CD4-positive, alpha-beta T cell treated with Interleukin-6 for 4 hours (primary cell): Measurements from ENCODE around the gene FAM184B.
"Not testable (repeated sequence)": the region's sequence is repeated elsewhere in the genome, so short reads cannot be mapped to it uniquely, and the experiment has no call there.

Source experiments
- DNase-seq: peaks from one replicate; pipeline ENCODE4 v3.0.0-alpha.2; 2020; ENCODE audit warnings: mixed read lengths

FAM184B gene

DNA sequence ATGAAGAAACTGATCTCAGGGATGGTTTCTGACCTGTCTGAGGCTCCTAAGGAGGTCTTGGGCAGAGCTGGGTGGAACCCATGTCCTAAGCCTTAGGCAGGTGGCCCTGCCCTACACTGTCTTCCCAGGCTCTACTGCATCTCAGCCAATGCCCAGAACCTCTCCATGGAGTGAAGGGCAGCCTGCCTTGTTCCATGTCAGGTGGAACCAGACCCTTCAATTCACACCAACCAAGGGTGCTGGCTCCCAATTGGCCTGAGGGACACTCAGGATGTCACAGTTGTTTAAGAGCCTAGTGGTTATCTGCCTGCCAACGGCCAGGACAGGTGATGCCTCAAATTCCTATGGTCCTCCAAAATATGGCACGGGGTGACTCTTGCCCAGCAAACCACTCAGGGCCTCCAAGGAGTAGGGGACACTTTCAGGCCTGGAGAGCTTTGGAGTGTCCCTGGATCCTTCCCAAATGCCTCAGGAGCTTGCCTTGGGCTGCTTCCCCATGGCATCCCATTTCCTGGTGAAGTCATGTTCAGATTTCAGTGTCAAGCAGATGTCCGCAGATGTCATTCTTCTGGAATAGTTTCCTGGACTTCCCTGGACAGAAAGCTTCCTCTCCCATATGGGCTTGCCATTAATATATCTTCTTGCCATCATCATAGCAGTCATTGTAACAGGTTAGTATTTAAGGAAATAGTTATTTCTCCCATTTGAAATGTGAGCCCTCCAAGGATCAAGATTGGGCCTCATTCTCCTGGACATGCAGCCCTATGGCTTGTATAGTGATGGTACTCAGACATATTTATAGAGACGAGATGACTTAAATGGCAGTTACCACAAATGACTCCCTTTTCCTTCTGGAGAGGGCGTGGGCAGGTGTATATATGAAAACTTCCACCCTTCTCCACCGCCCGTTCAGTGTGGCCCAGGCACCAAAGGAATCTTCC lies 99.9 kb downstream of the FAM184B start:
- DNase-seq: no peak

DNA sequence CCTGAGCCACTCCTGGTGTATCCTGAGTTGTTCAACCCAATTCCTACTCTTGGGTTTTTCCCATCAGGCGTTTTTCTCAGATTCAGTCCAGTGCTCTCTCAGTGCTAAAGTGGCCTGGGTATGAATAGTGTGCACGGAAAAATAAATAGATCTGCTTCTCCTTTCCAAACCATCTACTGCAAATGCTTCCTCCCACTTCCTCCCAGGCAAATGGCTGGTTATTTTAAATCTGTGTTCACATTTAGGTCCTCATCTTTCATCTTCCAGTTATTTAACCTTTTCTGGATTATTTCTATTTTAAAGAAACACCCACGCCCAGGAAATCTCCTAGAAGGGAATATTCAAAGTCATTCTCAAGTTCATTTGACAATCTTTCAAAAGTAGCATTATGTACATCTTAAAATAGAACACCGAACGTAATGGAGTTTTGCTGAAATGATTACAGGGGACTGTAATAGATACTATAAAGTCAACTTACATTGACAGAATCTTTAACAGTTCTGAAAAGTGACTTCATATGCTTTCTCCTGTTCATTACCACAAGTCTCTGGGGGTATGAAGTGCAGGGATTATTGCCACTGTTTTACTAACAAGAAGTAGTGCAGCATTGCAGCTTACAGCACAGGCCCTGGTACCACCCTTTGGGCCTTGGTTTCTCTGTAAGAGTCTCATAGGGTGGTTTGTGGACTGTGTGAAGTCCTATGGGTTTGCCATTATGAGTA lies 100.7 kb downstream of the FAM184B start:
- no peak for DNase-seq

DNA sequence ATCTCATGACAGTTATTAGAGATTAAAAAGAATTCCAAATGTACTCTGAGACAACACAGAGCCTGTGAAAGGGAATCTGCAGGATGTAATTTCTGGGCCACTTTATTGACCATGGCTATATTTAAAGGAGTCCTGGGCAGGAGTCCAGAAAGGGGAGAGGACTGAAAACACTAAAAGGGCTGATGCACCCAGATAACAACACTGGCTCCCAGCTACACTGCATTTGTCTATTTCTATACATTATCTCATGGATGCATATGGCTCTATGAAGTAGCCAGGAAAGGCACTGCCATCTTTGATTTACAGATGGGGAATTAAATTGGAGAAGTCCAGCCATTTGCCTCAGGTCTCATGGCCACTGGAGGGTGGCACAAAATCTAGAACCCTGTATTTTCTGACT lies 111.0 kb downstream of the FAM184B start:
- DNase-seq: no peak

DNA sequence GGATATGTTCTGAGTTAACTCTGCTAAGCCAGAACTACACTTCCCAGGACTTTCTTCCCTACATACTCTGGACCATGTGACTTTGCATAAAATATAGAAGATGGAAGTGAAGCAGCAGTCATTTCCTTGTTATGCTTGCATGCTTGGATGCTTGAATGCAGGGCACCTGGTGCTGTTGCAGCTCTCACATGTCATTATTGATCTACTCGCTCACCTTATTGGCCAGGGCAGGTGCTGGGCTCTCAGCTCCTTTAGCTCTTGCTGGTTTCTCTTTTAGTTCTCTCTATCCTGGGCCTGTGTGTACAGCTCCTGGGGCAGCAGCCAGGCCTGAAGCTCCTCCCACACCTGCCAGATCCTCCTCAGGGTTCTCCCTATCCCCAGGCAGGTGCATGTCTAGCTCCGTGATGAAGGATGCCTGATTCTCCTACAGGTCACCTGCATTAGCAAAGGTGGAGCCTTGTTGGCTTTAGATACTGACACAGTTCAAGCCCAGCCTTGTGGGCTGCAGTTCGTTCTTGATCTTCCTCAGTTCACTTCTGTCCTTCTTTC lies 113.7 kb downstream of the FAM184B start:
- DNase-seq: no peak

DNA sequence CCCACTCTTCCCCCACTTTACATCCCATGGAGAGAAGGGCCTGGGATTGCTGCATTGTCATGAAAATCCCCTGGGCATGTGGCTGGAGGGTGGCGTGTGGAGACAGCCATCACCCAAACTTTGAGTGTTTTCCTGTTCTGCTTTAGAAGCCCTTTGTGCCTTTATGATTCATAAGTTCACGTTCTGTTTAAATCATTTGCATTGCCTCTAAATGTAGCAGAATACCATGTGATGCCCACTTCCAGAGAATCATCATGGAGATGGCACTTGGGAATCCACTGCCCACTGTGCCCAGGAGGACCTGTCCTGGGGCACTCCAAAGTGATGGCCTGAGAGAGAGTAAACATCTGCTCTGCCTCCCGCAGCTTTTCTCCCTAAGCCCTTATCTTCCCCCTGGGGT lies 114.2 kb downstream of the FAM184B start:
- DNase-seq: no peak

DNA sequence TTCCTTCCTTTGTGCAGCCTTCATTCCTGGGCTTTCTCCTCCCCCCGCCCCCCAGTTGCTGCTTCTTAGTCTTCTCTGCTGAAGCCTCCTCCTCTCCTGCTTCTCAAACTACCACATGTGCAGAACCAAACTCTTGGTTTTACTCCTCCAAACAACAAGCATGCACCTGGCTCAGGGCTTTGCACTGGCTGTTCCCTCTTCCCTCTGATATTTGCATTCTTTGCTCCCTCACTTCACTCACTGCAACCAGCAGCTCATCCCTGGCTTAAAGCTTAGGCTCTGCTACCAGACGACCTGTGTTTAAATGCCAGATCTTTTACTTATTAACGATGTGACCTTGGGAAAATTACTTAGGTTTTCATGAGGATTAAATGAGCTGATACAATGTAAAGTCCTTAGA lies 115.6 kb downstream of the FAM184B start:
- no peak for DNase-seq

DNA sequence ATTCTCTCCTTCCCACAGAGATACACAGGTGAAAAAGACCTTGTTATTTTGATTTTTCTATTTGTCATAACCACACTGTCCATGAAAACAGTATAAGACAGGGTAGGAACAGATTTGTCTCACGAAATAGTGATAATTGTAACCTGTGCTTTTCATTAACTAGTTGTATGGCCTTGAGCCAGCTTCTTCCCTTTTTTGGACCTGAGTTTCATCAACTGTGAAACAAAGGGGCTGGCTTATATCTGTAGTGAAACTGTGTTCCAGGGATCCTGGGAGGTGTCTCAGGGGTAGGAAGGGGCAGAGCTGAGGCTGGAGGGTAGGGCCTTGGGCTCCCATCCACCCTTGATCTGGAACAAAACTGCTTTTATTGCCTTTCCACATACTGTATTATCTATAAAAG lies 116.1 kb downstream of the FAM184B start:
- DNase-seq: no peak

DNA sequence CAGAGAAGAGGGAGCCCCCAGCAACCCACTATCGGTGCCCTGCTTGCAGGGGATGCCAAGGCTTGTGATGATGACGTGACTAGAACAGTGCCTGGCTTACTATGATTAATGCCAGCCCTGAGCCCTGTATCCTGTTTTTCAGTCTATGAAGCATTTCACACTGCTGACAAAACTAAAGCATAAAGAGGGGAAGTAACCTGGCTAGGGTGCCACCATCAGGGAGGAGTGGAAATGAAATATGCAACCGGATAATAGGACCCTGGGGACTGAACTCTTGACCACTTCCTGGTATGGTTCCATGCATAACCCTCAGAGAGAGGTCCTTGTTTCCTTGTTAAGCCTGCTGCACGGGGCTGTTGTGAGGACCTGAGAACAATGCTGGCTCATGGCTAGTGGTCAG lies 116.7 kb downstream of the FAM184B start:
- DNase-seq: no peak

DNA sequence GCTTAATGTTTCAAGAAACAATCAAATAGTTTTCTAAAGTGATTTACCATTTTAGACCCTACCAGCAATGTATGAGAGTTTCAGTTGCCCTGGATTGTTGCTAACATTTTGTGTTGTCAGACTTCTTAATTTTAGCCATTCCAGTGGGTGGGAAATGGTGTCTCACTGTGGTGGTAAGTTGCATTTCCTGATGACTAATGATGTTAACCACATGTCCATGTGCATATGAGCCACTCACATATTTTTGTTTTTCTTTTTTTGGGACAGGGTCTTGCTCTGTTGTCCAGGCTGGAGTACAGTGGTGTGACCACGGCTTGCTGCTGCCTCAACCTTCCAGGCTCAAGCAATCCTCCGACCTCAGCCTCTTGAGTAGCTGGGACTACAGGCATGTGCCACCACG lies 118.7 kb downstream of the FAM184B start:
- no peak for DNase-seq

DNA sequence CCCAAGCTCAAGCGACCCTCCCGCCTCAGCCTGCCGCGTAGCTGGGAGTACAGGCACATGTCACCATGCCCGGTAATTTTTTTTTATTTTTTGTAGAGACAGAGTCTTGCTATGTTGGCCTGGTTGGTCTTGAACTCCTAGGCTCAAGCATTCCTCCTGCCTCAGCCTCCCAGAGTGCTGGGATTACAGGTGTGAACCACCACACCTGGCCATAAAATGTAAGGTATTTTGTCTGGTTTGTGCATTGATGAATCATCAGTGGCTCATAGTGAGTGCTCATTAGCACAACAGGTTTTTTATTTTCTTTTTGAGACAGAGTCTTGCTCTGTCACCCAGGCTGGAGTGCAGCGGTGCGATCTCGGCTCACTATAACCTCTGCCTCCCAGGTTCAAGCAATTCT lies 122.2 kb downstream of the FAM184B start:
- not testable (repeated sequence) for DNase-seq

DNA sequence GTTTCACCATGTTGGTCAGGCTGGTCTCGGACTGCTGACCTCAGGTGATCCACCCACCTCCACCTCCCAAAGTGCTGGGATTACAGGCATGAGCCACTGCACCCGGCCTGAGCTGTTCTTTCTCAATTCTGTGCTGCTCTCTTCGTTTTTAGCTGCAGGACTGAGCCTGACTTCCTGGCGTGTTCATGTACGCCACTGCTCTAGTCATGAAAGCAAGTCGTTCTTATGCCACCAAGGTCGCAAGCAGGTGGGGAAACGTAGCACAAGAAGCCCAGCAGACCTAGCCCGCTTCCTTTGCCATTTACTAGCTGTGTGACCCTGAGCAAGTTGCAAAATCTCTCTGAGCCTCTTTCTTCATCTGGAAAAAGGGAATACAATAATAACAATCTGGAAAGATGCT lies 123.6 kb downstream of the FAM184B start:
- DNase-seq: no peak

DNA sequence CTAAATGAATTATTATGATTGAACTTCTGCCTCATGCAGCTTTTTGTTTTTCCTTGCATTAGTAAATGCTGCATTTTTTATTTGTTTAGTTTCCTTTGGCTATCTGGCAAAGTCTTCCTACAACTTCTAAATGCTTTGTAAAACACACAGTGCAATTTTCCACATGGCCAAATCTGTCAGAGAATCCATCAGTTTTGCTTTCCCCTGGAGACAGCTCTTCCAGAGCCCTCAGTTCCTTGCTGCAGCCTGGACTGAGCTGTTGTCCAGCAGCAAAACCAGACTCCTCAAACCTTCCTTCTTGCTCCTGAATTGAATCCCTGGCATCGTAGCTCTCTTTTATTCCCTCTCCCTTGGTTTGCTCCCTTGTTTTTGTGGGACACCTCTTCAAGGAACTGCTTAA lies 124.3 kb downstream of the FAM184B start:
- DNase-seq: no peak

DNA sequence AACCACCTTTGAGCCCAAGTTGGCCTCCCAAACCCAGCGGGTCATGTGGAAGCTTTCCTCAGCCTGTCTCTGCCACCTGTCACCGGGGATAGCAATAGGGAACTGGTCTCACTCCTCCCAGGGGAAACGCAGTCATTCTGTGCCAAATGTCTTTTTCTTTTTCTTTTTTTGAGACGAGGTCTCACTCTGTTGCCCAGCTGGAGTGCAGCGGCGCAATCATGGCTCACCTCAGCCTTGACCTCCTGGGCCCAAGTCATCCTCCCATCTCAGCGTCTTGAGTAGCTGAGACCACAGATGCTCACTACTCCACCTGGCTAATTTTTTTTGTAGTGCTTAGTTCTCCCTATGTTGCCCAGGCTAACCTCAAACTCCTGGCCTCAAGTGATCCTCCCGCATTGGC lies 126.7 kb downstream of the FAM184B start:
- no peak for DNase-seq

DNA sequence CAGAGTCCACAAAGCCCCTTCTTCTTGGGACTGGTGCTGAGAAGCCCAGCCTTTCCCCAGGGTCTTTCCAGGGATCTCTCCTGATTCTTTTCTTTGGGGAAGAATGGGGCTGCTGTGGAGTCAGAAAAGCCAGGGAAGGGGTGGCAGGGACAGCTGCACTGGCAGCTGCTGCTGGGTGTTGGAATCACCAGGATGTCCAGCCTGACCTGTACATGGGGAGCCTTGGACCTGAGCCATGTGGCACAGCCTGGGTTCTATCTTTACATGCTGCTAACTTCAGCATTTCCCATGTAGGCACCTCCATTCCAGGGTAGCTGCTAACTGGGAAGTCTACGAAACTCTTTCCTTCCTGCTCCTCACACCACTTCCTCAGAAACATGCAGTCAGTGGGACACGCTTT lies 131.0 kb downstream of the FAM184B start:
- DNase-seq: no peak

DNA sequence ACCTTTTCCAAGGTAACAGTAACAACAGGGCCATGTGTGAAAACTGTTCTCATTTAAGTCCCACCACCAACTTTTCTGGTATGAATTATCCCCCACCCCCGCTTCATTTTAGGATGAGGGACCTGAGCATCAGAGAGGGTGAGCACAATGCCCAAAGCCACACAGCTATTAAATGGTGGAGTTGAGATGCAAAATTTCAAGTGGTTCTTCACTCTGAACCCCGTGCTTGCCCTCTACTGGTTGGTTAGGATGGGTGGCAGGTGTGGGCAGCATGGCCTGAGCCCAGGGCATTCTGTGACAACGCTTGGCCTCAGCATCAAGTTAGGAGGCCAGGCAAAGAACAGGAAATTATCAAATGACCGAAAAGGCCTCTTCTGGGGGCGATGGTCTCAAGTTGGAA lies 133.5 kb downstream of the FAM184B start:
- DNase-seq: no peak

DNA sequence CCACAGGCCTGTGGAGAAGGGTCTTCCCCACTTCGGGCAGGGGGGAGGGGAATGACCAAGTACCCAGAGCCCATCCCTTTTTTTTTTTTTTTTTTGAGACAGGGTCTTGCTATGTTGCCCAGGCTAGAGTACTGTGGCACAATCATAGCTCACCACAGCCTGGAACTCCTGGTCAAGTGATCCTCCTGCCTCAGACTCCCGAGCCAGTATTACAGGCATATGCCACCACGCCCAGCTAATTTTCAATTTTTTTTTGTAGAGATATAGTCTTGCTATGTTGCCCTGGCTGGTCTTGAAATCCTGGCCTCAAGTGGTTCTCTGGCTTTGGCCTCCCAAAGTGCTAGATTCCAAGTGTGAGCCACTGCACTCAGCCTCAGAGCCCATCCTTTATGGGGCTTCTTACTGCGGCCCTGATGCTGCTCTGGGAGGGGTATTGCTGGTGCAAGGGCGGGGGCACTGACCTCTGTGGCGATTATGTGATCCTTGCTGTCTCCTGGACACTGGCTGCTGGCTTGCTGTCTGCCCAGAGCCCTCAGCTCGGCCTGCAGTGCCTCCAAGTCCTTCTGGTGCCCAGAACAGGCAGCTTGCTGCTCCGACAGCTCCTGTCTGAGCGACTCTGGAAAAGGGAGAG lies 134.1 kb downstream of the FAM184B start:
- no peak for DNase-seq

DNA sequence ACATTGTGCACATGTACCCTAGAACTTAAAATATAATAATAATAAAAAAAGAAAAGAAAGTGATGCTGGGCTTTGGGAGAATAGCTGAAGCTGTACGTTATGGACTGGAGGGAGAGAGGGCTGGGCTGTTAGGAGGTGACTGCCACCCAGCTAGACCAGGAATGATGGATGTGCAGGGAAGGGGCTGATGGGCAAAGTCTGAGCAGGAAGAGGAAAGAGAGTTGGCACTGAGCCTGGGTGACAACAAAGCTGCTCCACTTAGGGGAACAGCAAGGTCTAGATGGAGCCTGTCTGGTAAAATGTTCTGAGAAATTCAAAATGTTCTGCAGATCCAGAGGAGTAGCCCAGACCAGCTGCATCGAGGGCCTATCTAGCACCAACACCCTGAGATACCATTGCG lies 134.7 kb downstream of the FAM184B start:
- no peak for DNase-seq

DNA sequence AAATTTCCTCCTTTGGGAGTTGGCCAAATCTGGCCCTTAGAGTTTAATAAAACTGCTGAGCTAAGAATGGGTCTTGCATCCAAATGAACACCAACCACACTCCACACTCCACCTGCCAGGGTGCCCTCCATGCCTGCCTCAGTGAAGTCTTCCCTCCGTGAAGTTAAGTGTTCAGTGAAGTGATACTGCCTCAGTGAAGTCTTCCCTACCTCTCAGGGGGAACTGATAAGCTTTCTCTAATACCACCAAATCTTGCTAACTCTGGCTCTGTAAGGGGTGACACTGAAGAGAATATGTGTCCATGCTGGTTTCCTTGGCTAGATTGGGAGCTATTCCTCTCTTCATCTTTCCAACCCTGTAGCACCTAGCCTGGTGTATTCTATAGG lies 139.0 kb downstream of the FAM184B start:
- DNase-seq: no peak

DNA sequence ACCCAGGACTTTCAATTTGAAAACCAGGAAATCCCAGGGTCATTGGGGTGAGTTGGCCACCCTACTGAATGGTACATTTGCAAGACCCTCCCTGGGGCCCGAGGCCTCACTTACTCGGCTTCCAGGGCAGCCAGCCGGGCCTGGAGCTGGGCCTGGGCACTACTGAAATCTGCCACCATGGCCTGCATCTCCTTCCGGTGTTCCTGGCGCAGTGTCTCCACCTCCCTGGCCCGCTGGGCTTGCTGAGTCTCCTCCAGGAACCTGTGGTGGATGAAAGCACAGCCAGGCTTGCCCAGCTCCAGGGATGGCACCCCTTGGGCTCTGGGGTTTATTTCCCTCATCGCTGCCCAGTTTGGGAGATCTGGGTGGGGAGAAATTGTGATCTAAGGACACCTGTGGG lies 142.3 kb downstream of the FAM184B start:
- DNase-seq: no peak

DNA sequence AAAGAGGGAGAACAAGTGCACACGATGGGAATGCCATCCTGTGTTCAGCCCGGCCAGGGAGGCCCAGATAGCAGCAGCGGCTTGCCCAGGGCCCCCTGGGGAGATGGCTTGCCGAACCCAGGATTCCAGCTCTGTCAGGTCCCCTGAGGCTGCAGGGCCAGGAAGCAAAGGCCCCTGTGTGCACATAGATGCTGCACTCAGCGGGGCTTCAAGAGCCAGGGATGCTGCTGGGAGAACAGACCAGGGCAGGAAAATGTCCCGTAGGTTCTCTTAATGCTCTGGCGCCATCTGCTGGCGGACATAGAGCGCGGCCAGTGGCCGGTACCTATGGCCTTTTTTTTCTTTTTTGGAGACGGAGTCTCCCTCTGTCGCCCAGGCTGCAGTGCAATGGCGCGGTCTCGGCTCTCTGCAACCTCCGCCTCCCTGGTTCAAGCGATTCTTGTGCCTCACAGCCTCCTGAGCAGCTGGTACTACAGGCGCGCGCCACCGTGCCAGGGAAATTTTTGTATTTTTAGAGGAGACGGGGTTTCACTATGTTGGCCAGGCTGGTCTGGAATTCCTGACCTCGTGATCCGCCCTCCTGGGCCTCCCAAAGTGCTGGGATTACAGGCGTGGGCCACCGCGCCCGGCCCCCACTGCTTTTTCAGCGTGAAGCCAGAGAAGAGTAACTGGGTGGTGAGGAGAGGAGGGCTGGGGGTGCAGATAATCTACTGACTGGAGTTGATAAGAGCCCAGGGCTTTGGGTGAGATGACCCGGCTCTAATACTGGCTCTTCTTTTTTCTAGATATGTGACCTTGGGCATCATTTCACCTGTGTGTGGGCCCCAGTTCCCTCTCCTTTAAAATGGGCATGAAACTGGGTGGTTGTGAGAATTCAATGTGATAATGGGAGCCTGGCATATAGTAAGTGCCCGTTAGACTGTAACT lies 144.5 kb downstream of the FAM184B start:
- peak; percentile 78 for DNase-seq

DNA sequence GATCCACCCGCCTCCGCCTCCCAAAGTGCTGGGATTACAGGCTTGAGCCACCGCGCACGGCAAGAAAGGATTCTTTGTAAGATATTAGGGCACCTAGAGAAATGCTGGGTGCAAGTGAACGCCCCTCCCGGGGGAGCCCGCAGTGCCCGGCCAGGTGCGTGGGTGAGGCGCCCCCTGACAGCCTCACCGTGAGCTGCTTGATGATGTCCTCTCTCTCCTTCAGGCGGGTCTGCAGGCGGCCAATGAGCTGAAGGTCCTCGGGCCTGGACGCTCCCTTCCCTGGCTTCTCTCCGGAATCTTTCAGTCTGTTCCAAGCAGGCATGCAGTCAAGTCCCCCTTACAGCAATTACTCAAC lies 145.1 kb downstream of the FAM184B start:
- DNase-seq: no peak

DNA sequence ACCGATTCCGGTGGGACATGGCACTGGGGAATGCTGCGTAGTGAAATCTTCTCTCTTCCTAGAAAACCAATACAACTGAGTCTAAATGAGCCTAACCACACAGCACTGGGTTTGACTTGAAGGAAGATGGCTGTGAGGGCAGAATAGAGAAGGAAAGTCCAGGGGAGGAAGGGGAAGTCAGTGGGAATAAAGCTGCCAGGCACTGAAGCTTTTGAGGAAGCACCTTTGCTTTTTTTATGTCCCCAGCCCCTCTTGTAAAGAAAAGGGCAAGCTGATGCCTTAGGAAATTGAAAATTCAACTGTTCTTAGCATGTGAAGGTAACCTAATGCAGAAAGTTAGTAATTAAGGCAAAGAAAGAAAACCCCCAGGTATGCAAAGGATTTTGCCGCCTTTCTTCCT lies 146.4 kb downstream of the FAM184B start:
- no peak for DNase-seq

DNA sequence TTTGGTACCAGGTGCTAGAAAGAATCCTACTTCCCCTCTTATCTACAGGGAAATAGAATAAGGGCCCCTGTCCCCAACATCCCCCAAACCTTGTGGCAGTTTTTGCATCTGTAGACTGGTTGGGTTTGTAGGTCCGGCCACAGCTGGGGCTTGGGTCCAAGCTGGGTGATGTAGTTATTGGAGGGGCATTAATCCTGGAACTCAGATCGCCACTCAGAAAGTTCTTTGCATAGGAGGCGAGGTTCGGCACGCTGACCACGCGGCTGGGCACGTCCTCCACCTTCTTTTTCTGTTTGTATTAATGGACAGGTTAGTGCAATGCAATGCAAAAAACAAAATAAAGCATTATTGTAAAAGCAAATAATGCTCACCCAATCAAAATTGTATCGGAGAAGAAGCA lies 147.8 kb downstream of the FAM184B start:
- DNase-seq: no peak
